HG02943 (cell line): Measurements from ENCODE around the gene TCF4.
"Not testable (repeated sequence)": the region's sequence is repeated elsewhere in the genome, so short reads cannot be mapped to it uniquely, and the experiment has no call there.

Experiments used
- ATAC-seq: cut with Tn5 transposase; IDR thresholded peaks from one replicate; pipeline ENCODE4 v1.9.1; 2021; ENCODE audit warnings: mild to moderate bottlenecking, low read depth, moderate library complexity; ENCODE audit not compliant: unreplicated experiment

Gene TCF4

DNA sequence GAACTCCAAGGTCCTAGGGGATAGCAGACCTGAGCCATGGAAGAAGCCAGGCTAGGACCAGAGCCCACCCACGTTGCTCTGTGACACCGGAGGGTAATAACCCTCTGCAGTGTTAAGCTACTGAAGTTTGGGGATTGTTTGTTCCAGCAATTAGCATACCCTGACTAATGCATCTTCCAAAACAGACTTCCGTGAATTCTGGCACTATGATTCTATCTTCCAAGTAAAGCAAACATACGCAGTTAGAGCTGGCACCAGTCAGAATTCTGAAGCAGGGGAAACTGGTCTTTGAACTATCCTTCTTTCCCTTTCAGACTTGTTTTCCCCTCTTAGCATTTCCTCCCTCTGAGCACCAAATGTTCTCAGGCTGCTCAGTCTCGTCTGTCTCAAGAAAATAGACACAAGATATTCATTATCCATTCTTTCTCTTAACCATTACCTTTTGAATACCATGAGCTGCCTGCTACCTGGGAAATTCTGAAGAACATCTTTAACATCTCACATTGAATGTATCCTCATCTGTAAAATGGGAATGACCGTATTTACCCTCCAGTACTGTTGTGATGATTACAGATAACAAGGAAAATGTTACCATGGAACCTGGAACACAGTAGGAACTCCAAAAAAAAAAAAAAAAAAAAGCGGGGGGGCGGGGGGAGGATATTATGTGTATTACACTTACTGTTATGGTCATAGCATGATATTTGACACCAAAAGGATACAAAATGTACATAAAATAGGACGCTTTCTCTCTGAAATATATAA lies 108.2 kb downstream of the TCF4 start:
- no peak for ATAC-seq

DNA sequence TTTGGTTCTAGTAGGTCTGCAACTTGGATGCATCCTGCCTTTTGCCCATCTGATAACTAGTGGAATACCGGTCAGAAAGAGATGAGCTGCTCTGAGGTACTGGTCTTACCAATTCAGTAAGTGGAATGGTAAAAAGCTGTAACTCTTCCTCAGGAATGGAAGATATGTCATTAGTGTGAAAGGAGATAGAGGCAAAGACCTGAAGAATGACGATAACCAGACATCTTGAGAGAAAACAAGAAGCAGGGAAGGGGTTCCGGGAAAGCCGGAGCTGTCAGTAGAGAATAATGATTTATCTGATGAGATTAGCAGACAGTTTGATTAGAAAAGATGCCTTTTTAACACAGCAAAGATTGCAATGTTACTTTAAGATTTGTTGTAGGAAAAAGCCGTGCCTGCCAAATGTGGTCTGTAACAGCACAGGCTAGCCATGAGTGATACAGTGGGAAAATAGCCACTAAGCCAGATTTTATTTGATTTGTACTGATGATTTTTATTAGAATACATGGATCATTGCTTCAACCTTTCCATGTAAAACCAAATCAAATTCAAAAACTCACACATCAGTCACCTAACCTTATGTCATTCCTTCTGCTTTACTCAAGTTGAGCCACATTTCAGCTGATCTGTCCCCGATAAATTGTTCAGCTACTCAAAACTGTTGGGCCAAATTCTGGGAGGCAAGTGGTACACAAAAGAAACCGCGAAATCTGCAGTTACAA lies 110.0 kb downstream of the TCF4 start:
- ATAC-seq = peak; percentile 26

DNA sequence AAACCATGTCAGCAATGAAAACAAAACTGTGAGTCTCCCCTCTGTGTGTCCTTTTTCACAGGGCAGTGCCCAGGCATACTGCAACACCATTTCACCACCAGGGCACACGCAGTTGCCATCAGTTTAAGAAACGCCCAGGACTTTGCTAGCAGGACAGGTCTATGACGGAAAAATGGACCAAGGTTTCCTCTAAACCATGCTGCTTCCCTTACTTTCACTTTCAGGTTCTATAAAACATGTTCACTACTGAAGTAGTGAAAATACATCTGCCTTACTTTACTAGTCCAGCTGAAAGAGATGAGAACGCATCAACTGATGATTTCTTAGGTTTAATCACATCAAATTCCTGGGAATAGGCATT lies 110.5 kb downstream of the TCF4 start:
- ATAC-seq = peak; percentile 95

DNA sequence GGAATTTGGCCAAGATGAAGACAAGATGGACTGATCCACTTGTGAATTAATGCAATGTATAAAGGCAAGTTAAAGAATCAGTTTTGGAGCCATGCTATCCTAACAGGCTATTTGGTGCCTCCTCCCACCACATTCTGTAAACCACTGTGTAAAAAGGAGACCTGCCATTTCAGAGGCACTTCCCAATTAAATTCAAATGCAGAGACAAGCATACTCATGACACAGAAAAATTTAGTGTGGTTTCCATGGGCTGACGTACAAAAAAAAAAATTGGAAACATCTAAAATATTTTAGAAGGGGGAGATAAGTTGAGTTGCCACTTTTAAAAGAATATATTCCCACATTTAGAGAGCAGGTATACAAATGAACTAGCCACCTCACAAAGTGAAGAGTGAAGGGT lies 112.1 kb downstream of the TCF4 start:
- ATAC-seq = no peak

DNA sequence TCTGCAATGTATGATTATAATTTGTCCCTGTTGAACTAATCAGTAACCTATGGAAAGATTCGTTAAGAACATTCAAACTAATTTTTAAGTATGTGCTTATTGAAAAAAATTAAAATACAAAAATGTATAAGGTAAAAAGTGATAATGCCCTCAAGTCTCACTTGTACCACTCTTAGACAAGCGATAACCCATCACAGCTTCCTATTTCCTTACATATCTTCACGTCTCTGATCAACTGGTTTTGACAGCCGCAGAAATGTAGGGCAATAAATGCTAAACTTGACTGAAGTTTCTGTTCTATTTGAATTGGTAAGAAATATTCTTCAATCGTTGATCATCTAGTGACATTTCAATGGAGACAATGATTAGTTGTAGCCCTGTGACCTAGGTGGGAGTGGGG lies 112.5 kb downstream of the TCF4 start:
- ATAC-seq = no peak

DNA sequence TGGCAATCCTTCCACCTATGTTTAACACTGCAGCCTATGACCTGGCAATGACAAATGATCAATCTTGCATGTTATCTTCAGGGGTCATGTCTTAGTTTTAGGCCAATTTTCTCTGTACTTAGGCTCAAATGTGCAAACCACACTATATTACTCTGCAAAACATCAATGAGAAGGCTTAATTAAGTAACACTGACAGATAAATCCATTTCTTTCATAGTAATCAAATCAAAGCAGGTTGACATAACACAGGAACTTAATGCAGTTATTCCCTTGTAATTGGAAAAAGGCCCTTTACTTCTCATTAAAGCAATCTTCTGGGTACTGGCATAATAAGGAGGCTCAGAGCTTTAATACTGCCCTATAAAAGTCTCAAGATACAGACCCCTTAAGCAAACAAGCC lies 114.4 kb downstream of the TCF4 start:
- ATAC-seq = no peak

DNA sequence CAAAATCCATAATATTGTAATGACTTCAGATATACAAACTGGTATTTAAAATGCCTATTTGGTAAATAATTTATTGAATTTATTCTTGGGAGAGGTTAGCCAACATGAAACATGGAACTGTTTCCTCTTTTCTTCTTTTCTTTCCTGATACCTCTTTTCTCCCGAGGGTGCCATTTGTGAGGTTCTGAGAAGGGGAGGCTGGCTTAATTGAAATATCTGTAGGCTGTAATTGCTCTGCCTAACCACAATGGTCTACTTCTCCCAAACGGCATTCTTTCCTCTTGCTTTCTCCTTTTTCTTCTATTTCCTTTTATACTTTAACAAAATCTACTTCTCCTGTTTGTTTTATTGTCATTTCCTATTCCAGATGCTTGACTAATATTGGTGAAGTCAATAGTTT lies 114.9 kb downstream of the TCF4 start:
- no peak for ATAC-seq

DNA sequence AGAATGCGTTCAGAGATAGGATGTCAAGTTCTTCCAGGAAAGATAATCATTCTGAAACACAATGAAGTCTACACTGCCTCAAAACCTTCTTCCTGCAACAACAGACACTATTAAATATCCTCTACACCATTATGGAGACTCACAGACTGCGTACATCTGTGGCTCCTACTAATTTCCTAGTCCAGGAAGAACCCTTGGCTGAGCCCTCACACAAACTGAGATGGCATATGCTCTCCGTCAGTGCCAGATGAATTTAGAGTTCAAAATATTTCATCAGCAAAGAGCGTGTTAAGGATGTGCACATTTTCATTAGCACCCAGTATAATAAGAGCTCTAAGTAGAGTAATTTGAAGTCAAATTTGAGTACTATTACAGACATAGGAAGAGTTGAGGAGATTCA lies 117.2 kb downstream of the TCF4 start:
- ATAC-seq = no peak

DNA sequence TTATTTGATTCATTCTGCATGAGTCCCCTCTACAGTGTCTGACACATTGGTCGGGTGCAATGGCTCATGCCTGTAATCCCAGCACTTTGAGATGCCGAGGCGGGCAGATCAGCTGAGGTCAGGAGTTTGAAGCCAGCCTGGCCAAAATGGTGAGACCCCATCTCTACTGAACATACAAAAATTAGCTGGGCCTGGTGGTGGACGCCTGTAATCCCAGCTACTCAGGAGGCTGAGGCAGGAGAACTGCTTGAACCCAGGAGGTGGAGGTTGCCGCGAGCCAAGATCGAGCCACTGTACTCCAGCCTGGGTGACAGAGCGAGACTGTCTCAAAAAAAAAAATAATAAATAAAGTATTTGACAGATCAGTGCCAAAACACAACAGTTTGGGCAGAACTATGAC lies 118.9 kb downstream of the TCF4 start:
- not testable (repeated sequence) for ATAC-seq

DNA sequence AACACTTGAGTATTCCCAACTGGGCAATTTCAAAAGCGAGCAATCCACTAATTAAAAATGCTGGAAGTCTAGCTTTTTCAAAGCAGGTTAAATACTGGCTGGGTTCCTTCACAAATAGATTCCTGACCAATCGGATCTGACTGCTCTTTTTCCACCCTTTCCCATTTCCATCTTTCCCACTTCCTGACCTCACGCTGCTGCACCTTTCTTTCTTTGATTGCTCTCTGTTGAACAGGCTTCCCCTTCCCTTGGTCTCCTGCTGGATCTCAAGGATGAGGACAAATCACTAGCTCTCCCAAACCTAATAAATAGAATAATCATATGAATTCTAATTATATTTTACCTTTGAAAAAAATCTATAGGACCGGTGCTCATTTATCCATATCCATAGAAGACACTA lies 121.2 kb downstream of the TCF4 start:
- no peak for ATAC-seq

DNA sequence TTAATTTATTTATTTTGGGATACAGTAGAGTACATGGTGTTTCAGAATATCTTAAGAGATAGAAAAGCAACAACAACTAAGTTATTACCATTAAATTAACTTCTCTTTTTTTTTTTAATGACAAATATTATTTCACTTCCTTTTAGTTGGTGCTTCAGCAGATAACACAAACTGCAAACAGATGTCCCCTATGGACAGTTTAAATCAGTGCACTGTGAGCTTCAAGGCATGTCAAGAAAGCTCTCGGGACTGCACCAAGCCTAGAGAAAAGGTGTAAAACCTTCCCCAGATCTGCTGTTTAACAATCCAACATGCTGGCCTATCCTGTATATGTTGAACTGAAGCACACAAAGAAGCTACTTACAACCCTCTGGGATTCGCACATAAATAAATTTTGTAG lies 122.7 kb downstream of the TCF4 start:
- no peak for ATAC-seq

DNA sequence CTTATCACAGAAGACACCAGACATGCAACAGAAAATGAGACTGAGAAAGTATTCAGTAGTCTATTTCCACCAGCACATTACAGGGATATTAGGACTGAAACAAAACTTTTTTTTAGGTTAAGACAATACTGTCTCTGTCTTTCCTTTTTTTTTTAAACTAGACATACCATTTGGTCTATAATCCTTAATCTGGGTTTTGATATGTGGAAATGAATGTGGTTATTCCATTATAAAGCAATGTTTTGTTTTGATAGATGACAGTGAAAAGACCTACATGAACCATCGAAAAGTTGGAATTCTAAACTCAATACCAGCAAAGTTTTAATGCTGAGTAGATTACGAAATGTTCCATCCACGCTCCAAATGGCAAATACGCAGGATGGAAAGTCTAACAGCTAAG lies 123.4 kb downstream of the TCF4 start:
- ATAC-seq = no peak

DNA sequence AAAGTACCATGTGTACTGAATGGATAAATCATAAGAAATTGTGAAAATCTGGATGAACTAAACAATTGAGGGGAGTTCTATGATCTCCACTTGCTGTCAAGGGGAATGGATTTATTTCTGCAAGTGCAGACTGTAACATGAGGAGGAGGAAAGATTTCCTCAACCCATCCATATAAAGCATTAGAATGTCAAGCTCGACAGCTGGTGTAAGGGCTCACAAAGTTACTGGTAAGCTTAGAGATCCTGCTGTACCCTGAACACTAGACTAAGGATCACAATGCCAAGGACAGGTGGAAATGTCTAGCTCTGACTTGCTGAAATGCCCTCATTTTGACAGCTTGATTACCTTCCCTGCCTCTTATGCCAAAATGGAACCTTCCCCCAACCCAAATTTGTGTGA lies 125.3 kb downstream of the TCF4 start:
- no peak for ATAC-seq

DNA sequence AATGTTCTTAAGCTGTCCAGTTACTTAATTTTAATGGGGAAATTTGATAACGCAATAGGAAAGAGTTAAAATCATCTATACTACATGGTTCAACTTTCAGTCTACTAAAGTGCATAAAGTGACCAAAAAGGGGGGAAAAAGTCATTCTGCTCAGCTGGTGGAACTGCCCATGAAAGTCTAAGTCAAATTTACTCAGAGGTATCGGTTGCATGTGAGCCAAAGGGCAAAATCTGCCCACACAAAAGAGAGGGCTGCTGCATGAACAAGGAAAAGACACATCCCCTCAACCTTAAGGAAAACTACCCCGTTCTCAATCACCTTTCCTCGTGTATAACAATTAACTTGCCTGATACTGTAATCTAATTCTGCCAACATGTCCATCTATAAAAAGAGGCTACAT lies 126.1 kb downstream of the TCF4 start:
- ATAC-seq = no peak

DNA sequence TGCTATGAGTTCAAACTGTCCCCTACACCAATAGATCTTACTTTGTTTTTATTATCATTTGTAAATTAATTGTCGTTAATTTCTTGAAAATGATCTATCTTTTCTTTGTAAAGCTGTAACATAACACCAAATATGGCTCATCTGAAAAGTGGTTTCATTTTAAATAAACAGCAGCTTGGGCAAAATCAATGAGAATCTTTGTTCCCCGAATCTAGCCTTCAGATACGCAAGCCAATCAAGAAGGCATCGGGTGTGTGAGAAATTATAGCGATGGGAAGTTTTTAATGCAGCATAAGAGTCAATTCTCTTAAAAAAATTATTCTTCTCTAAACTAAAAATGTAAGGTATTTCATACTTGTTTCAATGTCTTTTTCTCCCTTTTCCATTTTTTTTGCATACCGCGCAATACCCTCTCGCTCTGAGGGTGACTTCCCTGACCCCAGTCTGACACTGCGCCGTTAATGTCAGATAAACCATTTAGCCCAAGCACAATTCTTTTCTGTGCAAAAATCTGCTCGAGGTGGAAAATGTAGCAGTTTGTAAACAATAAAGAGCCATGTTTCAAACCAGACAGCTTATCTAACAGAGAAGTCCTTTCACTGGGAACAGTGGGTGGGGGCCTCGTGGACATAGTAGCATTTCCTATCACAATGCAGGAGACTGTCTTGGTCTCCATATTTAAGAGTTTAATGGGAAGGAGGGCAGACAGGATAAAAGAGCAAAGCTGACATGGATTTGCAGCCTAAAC lies 129.4 kb downstream of the TCF4 start:
- ATAC-seq = no peak

DNA sequence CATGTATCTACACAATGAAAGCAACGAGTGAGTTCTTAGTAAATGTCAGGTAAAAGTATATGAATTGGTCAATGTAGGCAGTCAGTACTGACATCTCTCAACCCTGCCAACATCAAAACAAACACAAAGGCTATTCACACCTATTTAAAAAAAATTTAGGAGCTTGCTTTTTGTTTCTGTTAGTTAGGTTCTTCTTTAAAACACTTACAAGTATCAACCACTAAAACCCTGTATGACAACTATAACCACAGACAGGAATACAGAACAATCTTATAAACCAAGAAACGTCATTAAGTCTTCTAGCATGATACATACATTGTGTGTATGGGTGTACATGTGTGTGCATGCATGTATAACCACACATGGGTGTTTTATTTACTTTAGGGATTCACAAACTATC lies 131.0 kb downstream of the TCF4 start:
- ATAC-seq = no peak

DNA sequence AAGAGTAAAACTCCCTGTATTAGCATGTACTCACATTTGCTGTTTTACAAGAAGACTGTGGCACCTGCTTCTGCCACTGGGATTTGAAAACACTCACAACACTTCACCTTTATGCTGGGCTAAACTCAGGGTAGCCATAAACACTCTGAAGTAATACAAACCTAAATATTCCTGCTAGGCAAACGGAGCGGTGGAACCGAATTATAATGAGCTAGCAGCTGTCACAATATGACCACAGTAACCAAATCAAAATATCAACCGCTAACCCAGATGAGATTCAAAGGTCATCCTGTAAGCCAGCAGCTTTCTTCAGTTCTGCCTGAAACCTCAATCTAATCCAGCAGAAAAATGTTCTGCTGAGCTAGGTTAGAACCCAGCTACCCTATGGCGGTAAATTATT lies 132.1 kb downstream of the TCF4 start:
- ATAC-seq = no peak

DNA sequence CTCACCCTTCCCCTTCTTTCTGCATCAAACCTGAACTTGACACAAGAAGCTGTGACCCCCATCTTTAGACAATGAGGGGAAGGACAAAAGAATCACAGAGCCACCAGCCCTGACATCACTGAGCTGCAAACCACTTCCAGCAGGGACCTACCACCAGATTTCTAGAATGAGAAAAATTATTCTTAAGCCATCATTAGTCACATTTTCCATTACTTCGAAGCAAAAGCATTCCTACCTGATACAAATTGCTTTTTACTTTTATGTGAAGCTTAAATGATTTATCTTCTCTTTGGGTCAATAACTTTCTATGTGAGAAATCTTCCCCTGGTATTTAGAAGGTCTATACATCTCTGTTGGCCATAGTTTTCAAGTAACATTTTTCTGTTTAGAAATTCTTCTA lies 134.8 kb downstream of the TCF4 start:
- no peak for ATAC-seq

DNA sequence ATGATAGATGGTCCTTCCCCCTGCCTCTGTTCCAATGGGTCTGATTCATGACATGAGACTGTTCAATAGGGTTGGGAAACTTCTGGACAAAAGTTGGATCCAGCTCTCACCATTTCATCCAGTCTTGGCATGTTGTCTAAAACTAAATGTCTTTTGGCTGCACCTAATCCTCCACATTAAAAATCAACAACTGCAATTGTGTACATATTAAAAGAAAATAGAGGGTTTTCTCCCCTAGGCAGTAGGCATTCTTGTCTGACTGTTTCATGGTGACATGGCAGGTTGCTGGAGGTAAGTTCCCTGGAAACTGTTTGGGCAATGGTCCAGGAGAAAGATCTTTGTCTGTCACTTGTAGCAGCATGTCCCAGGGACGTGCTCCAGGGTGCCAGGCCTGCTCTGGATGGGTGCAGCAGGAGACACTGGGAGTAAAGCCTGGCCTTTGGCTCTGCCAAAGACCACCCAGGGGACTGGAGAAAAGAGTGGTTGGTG lies 135.8 kb downstream of the TCF4 start:
- ATAC-seq = no peak

DNA sequence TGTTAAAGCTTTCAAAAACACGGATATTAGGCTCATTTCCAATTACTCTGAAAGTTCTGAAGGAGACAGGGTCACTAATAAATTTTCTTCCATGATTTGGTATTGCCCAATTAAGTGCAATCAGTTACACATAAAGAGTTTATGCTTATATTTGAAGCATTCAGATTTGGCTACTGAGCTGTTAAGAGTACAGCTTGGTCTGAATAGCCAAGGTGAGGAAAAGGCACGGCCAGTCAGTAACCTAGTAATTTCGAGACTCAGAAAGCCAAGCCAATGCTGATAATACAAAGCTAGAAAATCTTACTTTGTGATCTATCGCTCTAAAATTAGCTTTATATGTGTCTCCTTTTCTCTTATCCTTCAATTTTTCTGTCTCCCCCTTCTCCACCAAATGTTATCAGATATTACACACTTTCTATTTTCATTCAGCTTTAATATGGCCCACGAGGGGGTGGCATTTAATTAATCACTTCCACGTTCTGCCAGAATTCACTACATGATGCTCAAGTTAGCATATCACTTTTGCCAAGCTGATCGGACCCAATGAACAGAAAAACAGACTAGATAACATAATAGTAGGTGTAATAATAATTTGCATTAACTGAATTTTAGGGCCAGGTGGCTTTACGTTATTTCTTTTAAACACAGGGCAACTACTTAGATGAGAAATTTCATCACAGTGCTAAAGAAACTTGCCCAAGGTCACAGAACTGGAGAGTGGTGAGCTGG lies 138.4 kb downstream of the TCF4 start:
- ATAC-seq = no peak

DNA sequence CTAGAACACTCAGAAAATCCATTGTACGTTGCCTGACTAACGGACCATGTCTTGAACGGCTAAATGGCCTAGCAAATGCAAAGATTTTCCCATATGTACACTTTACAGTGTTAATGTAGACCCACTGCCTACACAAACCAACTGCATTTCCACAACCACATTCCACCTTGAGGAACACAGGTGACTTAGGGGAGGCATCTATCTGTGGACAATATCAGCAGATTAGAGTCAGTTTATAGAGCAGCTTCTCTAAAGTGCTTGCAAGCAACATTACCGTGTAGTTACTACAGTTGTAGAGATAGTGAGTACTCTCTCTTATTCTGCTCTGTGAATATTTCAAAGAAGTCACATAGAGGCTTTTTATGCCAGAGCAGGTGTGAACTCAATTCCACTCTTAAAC lies 139.6 kb downstream of the TCF4 start:
- no peak for ATAC-seq
